HL-60/S4 treated with retinoic acid at 250 ng/mL for 4 days and 3 days (cell line): ENCODE results near the gene ANGPTL3.

ENCODE experiments used
- in situ Hi-C: fragments of 300-500 bp; cut with MboI; formaldehyde crosslinking; loops from 2 replicates; pipeline ENCODE4 v1.7.0; 2022; ENCODE audit warnings: low sequenced_read_pairs

The ANGPTL3 gene

DNA sequence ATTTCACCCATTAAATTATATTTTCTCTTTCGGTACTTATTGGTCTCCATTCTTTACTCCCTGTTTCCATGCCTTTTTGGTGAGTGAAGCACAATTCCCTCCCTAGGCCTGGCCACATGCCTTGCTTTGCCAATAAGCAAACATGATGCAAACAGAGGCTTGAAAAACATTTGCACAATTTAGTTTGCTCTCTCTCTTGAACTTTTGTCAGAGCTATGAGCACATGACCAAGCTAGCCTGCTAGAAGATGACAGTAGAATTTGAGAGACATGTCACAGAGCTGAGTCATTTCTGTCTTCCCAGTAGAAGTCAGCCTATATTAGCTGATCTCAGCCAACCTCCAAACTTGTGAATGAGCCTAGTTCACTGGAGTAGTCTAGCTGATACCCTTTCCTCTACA lies 24.6 kb downstream of the ANGPTL3 start:
- in situ Hi-C loops = no loop called here

GRCh38 chr1:62625415-62625814 lies 28.1 kb downstream of the ANGPTL3 start:
- in situ Hi-C loops = no loop called here

DNA sequence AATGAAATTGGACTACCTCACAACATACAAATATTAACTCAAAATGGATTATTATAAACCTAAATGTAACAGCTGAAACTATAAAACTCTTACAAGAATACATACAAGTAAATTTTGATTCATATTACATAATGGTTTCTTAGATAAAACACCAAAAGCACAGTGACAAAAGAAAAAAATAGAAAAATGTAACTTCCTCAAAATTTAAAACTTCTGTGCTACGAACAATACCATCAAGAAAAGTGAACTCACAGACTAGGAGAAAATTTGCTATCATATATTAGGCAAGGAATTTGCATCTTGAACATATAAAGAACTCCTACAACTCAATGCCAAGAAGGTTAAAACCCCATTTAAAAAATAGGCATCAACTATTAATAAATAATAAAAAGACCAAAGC lies 31.2 kb downstream of the ANGPTL3 start:
- in situ Hi-C loops = no loop called here

- in situ Hi-C loops = no loop called here
Measured at GRCh38 chr1:62637392-62638105, 40.2 kb downstream of the ANGPTL3 start.

GRCh38 chr1:62643283-62643682 lies 46.0 kb downstream of the ANGPTL3 start:
- in situ Hi-C loops = no loop called here

GRCh38 chr1:62652387-62652786 lies 55.1 kb downstream of the ANGPTL3 start:
- in situ Hi-C loops = no loop called here

DNA sequence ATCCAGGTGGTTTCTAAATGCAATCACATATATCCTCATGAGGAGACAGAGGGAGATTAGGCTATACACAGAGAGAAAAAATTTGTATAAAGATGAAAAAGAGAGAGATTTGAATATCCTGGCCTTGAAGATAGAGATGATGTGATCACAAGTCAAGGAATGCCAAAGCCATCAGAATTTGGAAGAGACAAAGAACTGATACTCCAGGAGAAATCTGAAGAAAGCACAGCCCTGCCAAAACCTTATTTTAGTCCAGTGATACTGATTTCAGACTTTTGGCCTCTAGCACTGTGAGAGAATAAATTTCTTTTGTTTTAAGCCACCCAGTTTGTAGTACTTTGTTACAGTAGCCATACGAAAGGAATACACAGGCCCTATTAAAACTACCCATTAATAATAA lies 57.4 kb downstream of the ANGPTL3 start:
- in situ Hi-C loops = no loop called here
